ENCODE data around the gene CRTC2. TPM values are rescaled to one million over a fixed set of nuclear protein-coding genes. Genes with fewer than 3 reads are reported as not detected.

CRTC2 gene
- total and polyA plus RNA-seq, 9 of the 15 experiments (the other 6 are each of a cell fraction or from before 2014, with no cell fraction given): 2.7 to 26.4 (median 10.2) TPM

- TF ChIP-seq LCOR (CRISPR knock-in tag; IDR thresholded peaks at IDR 0.05) (0 out of 2 replicates have a peak, but pooled peaks have one; percentile 64), ZNF217 (CRISPR knock-in tag; IDR thresholded peaks at IDR 0.05) (no peak), GTF2E2 (tag; IDR thresholded peaks at IDR 0.05) (no peak), ZBTB26 (CRISPR knock-in tag; IDR thresholded peaks at IDR 0.05) (no peak), ZBTB40 (IDR thresholded peaks at IDR 0.05) (0 out of 2 replicates have a peak, but pooled peaks have one; percentile 40), ZBTB40 (CRISPR knock-in tag; IDR thresholded peaks at IDR 0.05) (no peak), JUND (IDR thresholded peaks at IDR 0.05; ENCODE audit: borderline replicate concordance, low read depth, low read length) (no peak), JUND (tag; IDR thresholded peaks at IDR 0.05; ENCODE audit: borderline replicate concordance, low read depth, low read length) (peak; percentile 49; the same call in 1 of the 3 replicates), MNT (conservative IDR thresholded peaks at IDR 0.05) (peak in 1 of 2 experiments; percentile 58; a peak in 1 of 4 replicates), ZNF408 (CRISPR knock-in tag; IDR thresholded peaks at IDR 0.05; ENCODE audit: low read depth) (no peak), NR3C1 (CRISPR knock-in tag; IDR thresholded peaks at IDR 0.05) (no peak), HMBOX1 (IDR thresholded peaks at IDR 0.05) (peak; percentile 99), ZBED1 (IDR thresholded peaks at IDR 0.05) (peak; percentile 61; the same call in 1 of the 2 replicates)
These were observed 38.2 kb downstream of the CRTC2 start (continued) for GRCh38 chr1:153919876-153920852.

Data from K562 (cell line).